WTC11 (cell line): Measurements from ENCODE around the gene DMD. TPM values are rescaled to one million over a fixed set of nuclear protein-coding genes. Genes with fewer than 3 reads are reported as not detected.

Source experiments
- ATAC-seq: fragments of 200-7000 bp; cut with Tn5 transposase; 2 replicates; pipeline ENCODE4 v1.10.0; 2021; ENCODE audit warnings: mild to moderate bottlenecking, moderate library complexity
- CTCF ChIA-PET: fragments of 300-600 bp; sonication (Branson Sonifier 250); formaldehyde crosslinking; loops from one replicate; lab custom pipeline; 2021; ENCODE audit warnings: antibody characterized with exemption; lab: Charles Lee
- POLR2A ChIA-PET: fragments of 350-600 bp; sonication (Branson Sonifier 250); formaldehyde crosslinking; loops from one replicate; lab custom pipeline; 2021; ENCODE audit warnings: antibody characterized with exemption; lab: Charles Lee
- DNase-seq: peaks from one replicate; pipeline ENCODE4 v3.0.0; 2021; ENCODE audit warnings: low spot score
- H3K27ac Mint-ChIP-seq: 2 replicates; pipeline ENCODE4 v1.8.0; 2021; ENCODE audit warnings: mixed read lengths
- H3K27me3 Mint-ChIP-seq: 2 replicates; pipeline ENCODE4 v1.8.0; 2021; ENCODE audit warnings: low read depth, mild to moderate bottlenecking, moderate library complexity, mixed read lengths
- H3K36me3 Mint-ChIP-seq: 2 replicates; pipeline ENCODE4 v1.8.0; 2021; ENCODE audit warnings: mixed read lengths
- H3K4me1 Mint-ChIP-seq: 2 replicates; pipeline ENCODE4 v1.8.0; 2022; ENCODE audit warnings: mixed read lengths
- H3K4me3 Mint-ChIP-seq: 2 replicates; pipeline ENCODE4 v1.8.0; 2021; ENCODE audit warnings: mild to moderate bottlenecking, moderate library complexity, mixed read lengths
- H3K9me3 Mint-ChIP-seq: 2 replicates; pipeline ENCODE4 v1.8.0; 2021; ENCODE audit warnings: mixed read lengths
- ARID4B ChIP-seq: sonication (generic); formaldehyde crosslinking; IDR thresholded peaks from 2 replicates; pipeline ENCODE4 v1.8.0; 2023; ENCODE audit warnings: missing genetic modification reagents, mild to moderate bottlenecking, borderline replicate concordance
- ATF6 ChIP-seq: sonication (generic); formaldehyde crosslinking; IDR thresholded peaks from 2 replicates; pipeline ENCODE4 v1.8.1; 2023; ENCODE audit warnings: mild to moderate bottlenecking, missing genetic modification reagents
- E2F1 ChIP-seq: sonication (generic); formaldehyde crosslinking; IDR thresholded peaks from 2 replicates; pipeline ENCODE4 v1.8.0; 2022; ENCODE audit warnings: mild to moderate bottlenecking, missing genetic modification reagents
- E2F4 ChIP-seq: sonication (generic); formaldehyde crosslinking; IDR thresholded peaks from 2 replicates; pipeline ENCODE4 v1.8.1; 2022; ENCODE audit warnings: low read depth, mild to moderate bottlenecking, moderate library complexity, missing genetic modification reagents, borderline replicate concordance
- ELF4 ChIP-seq: sonication (generic); formaldehyde crosslinking; IDR thresholded peaks from 2 replicates; pipeline ENCODE4 v1.8.1; 2022; ENCODE audit warnings: low read depth, mild to moderate bottlenecking, moderate library complexity, missing genetic modification reagents
- ERG ChIP-seq: fragments of 250-450 bp; sonication (Bioruptor Pico); IDR thresholded peaks from 2 replicates; pipeline ENCODE4 v1.8.0; 2021; ENCODE audit warnings: mild to moderate bottlenecking
- FOXJ3 ChIP-seq: sonication (generic); formaldehyde crosslinking; IDR thresholded peaks from 2 replicates; pipeline ENCODE4 v1.9.0; 2021; ENCODE audit warnings: missing genetic modification reagents, mild to moderate bottlenecking, borderline replicate concordance
- FOXP1 ChIP-seq: sonication (generic); formaldehyde crosslinking; IDR thresholded peaks from 2 replicates; pipeline ENCODE4 v1.8.0; 2022; ENCODE audit warnings: missing genetic modification reagents, mild to moderate bottlenecking, moderate library complexity, borderline replicate concordance
- GRHL2 ChIP-seq: fragments of 250-450 bp; sonication (Bioruptor Pico); IDR thresholded peaks from 2 replicates; pipeline ENCODE4 v1.8.0; 2022; ENCODE audit warnings: mild to moderate bottlenecking, moderate library complexity; ENCODE audit not compliant: insufficient replicate concordance, severe bottlenecking
- HMGXB4 ChIP-seq: sonication (generic); formaldehyde crosslinking; IDR thresholded peaks from 2 replicates; pipeline ENCODE4 v1.8.1; 2023; ENCODE audit warnings: mild to moderate bottlenecking, moderate library complexity, missing genetic modification reagents
- IRF1 ChIP-seq: sonication (generic); formaldehyde crosslinking; IDR thresholded peaks from 2 replicates; pipeline ENCODE4 v1.8.0; 2023; ENCODE audit warnings: missing genetic modification reagents
- JUN ChIP-seq: sonication (generic); formaldehyde crosslinking; IDR thresholded peaks from 2 replicates; pipeline ENCODE4 v1.8.0; 2023; ENCODE audit warnings: mild to moderate bottlenecking, missing genetic modification reagents
- MLX ChIP-seq: sonication (generic); formaldehyde crosslinking; IDR thresholded peaks from 2 replicates; pipeline ENCODE4 v1.8.1; 2023; ENCODE audit warnings: mild to moderate bottlenecking, missing genetic modification reagents, moderate library complexity
- NFE2L1 ChIP-seq: sonication (generic); formaldehyde crosslinking; IDR thresholded peaks from 2 replicates; pipeline ENCODE4 v1.8.1; 2023; ENCODE audit warnings: missing genetic modification reagents
- NR2C2 ChIP-seq: sonication (generic); formaldehyde crosslinking; IDR thresholded peaks from 2 replicates; pipeline ENCODE4 v1.8.0; 2022; ENCODE audit warnings: mild to moderate bottlenecking, missing genetic modification reagents
- NR3C1 ChIP-seq: sonication (generic); formaldehyde crosslinking; conservative IDR thresholded peaks from 2 replicates; pipeline ENCODE4 v1.8.1; 2023; ENCODE audit warnings: low read depth, mild to moderate bottlenecking, missing genetic modification reagents
- PRRX2 ChIP-seq: fragments of 250-450 bp; sonication (Bioruptor Pico); IDR thresholded peaks from 2 replicates; pipeline ENCODE4 v1.8.0; 2021; ENCODE audit warnings: mild to moderate bottlenecking
- SP1 ChIP-seq: sonication (generic); formaldehyde crosslinking; conservative IDR thresholded peaks from 2 replicates; pipeline ENCODE4 v1.8.1; 2022; ENCODE audit warnings: missing genetic modification reagents
- TP53 ChIP-seq: sonication (generic); formaldehyde crosslinking; IDR thresholded peaks from 2 replicates; pipeline ENCODE4 v1.8.1; 2023; ENCODE audit warnings: mild to moderate bottlenecking, missing genetic modification reagents
- ZBTB21 ChIP-seq: sonication (generic); formaldehyde crosslinking; IDR thresholded peaks from 2 replicates; pipeline ENCODE4 v1.8.1; 2023; ENCODE audit warnings: mild to moderate bottlenecking, missing genetic modification reagents, borderline replicate concordance
- ZMAT4 ChIP-seq: fragments of 250-450 bp; sonication (Bioruptor Pico); IDR thresholded peaks from 2 replicates; pipeline ENCODE4 v1.9.0; 2021; ENCODE audit warnings: mild to moderate bottlenecking
- ZNF232 ChIP-seq: sonication (generic); formaldehyde crosslinking; IDR thresholded peaks from 2 replicates; pipeline ENCODE4 v1.8.0; 2022; ENCODE audit warnings: mild to moderate bottlenecking, missing genetic modification reagents
- ZNF396 ChIP-seq: fragments of 250-450 bp; sonication (Bioruptor Pico); IDR thresholded peaks from 2 replicates; pipeline ENCODE4 v1.8.0; 2021; ENCODE audit warnings: mild to moderate bottlenecking, moderate library complexity, borderline replicate concordance
- total RNA-seq: library from RNA; stranded (reverse); gene quantifications from 3 replicates; pipeline ENCODE4 v1.2.3, GENCODE V29; 2021

Gene DMD
- total RNA-seq, 1 experiment from 2014 or later = 9.1 TPM

GRCh38 chrX:32744921-32745320, 466.4 kb downstream of the DMD start:
- POLR2A ChIA-PET = no interaction called here
- H3K4me1 Mint-ChIP-seq = no peaks in the 10 kb centered on the region
- TF ChIP-seq TP53 (CRISPR knock-in tag) = no peak
- no peak for TF ChIP-seq ZNF396
- TF ChIP-seq ELF4 = no peak
- TF ChIP-seq FOXJ3 (CRISPR knock-in tag) = no peak
- TF ChIP-seq E2F1 (CRISPR knock-in tag) = no peak
- TF ChIP-seq E2F4 = no peak
- TF ChIP-seq IRF1 (CRISPR knock-in tag) = no peak
- no peak for TF ChIP-seq NR3C1
- TF ChIP-seq SP1 = no peak
- no peak for TF ChIP-seq ZBTB21 (CRISPR knock-in tag)
- no peak for TF ChIP-seq ZNF232 (CRISPR knock-in tag)
- TF ChIP-seq MLX (CRISPR knock-in tag) = no peak
- no peak for TF ChIP-seq FOXP1 (CRISPR knock-in tag)
- TF ChIP-seq ZMAT4 (CRISPR knock-in tag) = no peak
- TF ChIP-seq, all 79 proteins: peak for 0
- ATAC-seq (no peak), DNase-seq (no peak)
- Mint-ChIP-seq H3K27ac (no peak overlapping the region), H3K9me3 (peaks cover 6% of the 10 kb centered on the region; the same call in 1 of the 2 replicates), H3K4me3 (no peak overlapping the region), H3K36me3 (no peaks in the 10 kb centered on the region), H3K27me3 (no peaks in the 10 kb centered on the region)
- CTCF ChIA-PET = no interaction called here

- Mint-ChIP-seq H3K27me3 (no peaks in the 10 kb centered on the region), H3K36me3 (no peaks in the 10 kb centered on the region), H3K4me1 (no peaks in the 10 kb centered on the region), H3K27ac (no peak overlapping the region), H3K9me3 (peaks cover 6% of the 10 kb centered on the region; the same call in 1 of the 2 replicates), H3K4me3 (no peak overlapping the region)
- DNase-seq = no peak
- no peak for ATAC-seq
- POLR2A ChIA-PET = no interaction called here
- CTCF ChIA-PET = no interaction called here
- no peak for TF ChIP-seq GRHL2 (CRISPR knock-in tag)
- TF ChIP-seq FOXJ3 (CRISPR knock-in tag) = no peak
- no peak for TF ChIP-seq ERG
- no peak for TF ChIP-seq JUN (CRISPR knock-in tag)
- TF ChIP-seq HMGXB4 (CRISPR knock-in tag) = no peak
- no peak for TF ChIP-seq NFE2L1 (CRISPR knock-in tag)
- TF ChIP-seq PRRX2 = no peak
- TF ChIP-seq ATF6 (CRISPR knock-in tag) = no peak
- no peak for TF ChIP-seq ARID4B (CRISPR knock-in tag)
- no peak for TF ChIP-seq NR2C2
Measured at GRCh38 chrX:32741910-32742309, 469.4 kb downstream of the DMD start.
